Esophagus muscularis mucosa (tissue), 4 donors: Measurements from ENCODE around the gene MTHFD2.

Experiments
- CTCF ChIP-seq, 3 experiments: fragments of 200-600 bp in 2 of 3; fragments of 450-650 bp in 1 of 3; sonication (generic) in 2 of 3; IDR thresholded peaks; one replicate each; pipeline ENCODE4 v1.5.1; 2017 to 2019; ENCODE audit warnings: antibody characterized with exemption in 3 of 3, mild to moderate bottlenecking in 2 of 3, moderate library complexity in 1 of 3
- EP300 ChIP-seq: sonication (generic); formaldehyde crosslinking; IDR thresholded peaks from one replicate; pipeline ENCODE4 v1.6.1; 2017; ENCODE audit warnings: antibody characterized with exemption
- POLR2A ChIP-seq: fragments of 450-650 bp; IDR thresholded peaks from one replicate; pipeline ENCODE4 v1.6.1; 2017; ENCODE audit warnings: antibody characterized with exemption, moderate library complexity, mild to moderate bottlenecking, low read depth
- POLR2AphosphoS5 ChIP-seq, 2 donors: sonication (generic); formaldehyde crosslinking; IDR thresholded peaks; one replicate each; pipeline ENCODE4 v1.6.1; 2017; ENCODE audit warnings: antibody characterized with exemption in 2 of 2

- TF ChIP-seq CTCF (IDR thresholded peaks at IDR 0.05) = no peak
- TF ChIP-seq POLR2A = no peak
- no peak for TF ChIP-seq POLR2AphosphoS5 (IDR thresholded peaks at IDR 0.05)
- TF ChIP-seq EP300 = no peak
These were observed 2.8 kb downstream of the MTHFD2 start for GRCh38 chr2:74201196-74201595.
